Left lung (tissue), 10 donors: ENCODE results near the gene MYT1. TPM values are rescaled to one million over a fixed set of nuclear protein-coding genes. Genes with fewer than 3 reads are reported as not detected.

Source experiments
- ATAC-seq: fragments of 200-7000 bp; cut with Tn5 transposase; one replicate; pipeline ENCODE4 v1.9.1; 2020; ENCODE audit warnings: moderate library complexity
- DNase-seq, 4 donors: peaks; one replicate each; pipeline ENCODE4 v3.0.0-alpha.2; 2013 to 2020
- H3K27ac ChIP-seq, 2 donors: fragments of 200-600 bp; sonication (generic) in 1 of 2; one replicate each; pipeline versions ENCODE4 v1.5.0 to v1.8.0; 2020 to 2021
- H3K27me3 ChIP-seq, 2 donors: fragments of 200-600 bp; sonication (generic) in 1 of 2; one replicate each; pipeline versions ENCODE4 v1.5.0 to v1.8.0; 2020 to 2021
- H3K36me3 ChIP-seq, 2 donors: fragments of 200-600 bp; sonication (generic) in 1 of 2; one replicate each; pipeline versions ENCODE4 v1.5.0 to v1.8.0; 2020 to 2021
- H3K4me1 ChIP-seq, 2 donors: fragments of 200-600 bp; one replicate each; pipeline ENCODE4 v1.8.0; 2021
- H3K4me3 ChIP-seq, 2 donors: fragments of 200-600 bp; sonication (generic) in 1 of 2; one replicate each; pipeline versions ENCODE4 v1.5.0 to v1.8.0; 2020 to 2021; ENCODE audit warnings: mild to moderate bottlenecking in 1 of 2
- H3K9me3 ChIP-seq, 2 donors: fragments of 200-600 bp; sonication (generic) in 1 of 2; one replicate each; pipeline versions ENCODE4 v1.5.0 to v1.8.0; 2020 to 2021
- intact Hi-C, 2 donors: fragments of 100-400 bp; cut with DNase I; formaldehyde crosslinking; loops; one replicate each; pipeline versions ENCODE4 v1.11.2 to v1.14.2; 2022
- polyA plus RNA-seq, 6 donors: library from polyadenylated mRNA; unstranded; fragments of 120-200 nt; gene quantifications; one replicate each; pipeline ENCODE4 v1.2.1, GENCODE V29; 2013; ENCODE audit not compliant: insufficient read length in 6 of 6
- total RNA-seq, 2 donors: library from RNA; stranded (reverse); fragmentation: NEBNext Ultra II Directional; extraction: Animal tissue kit (Norgen Biotek cat#: 25700); gene quantifications; one replicate each; pipeline ENCODE4 v1.2.1, GENCODE V29; 2021
- TF ChIP-seq, protein P1 (sequence below), 2 donors: fragments of 200-600 bp; sonication (generic) in 1 of 2; IDR thresholded peaks; one replicate each; pipeline versions ENCODE4 v1.5.0 to v1.8.0; 2021; ENCODE audit warnings: antibody characterized with exemption in 2 of 2
- donor health status: DM: no; HTN: yes; CAD: no.
- donor health status: DM: no; HTN: no; CAD: no.

The MYT1 gene
- total and polyA plus RNA-seq, 8 donors, result 0.26 to 0.42 (median 0.32) TPM; not detected in 2

GRCh38 chr20:64216910-64217309, 52.7 kb downstream of the MYT1 start:
- Histone ChIP-seq H3K27me3 (peaks cover 0 to 9% of the 10 kb centered on the region in 2 donors), H3K9me3 (no peaks in the 10 kb centered on the region), H3K4me3 (no peak overlapping the region), H3K4me1 (peaks cover 3% of the 10 kb centered on the region in 2 donors), H3K27ac (no peak overlapping the region), H3K36me3 (no peaks in the 10 kb centered on the region)
- TF ChIP-seq, protein P1, sequence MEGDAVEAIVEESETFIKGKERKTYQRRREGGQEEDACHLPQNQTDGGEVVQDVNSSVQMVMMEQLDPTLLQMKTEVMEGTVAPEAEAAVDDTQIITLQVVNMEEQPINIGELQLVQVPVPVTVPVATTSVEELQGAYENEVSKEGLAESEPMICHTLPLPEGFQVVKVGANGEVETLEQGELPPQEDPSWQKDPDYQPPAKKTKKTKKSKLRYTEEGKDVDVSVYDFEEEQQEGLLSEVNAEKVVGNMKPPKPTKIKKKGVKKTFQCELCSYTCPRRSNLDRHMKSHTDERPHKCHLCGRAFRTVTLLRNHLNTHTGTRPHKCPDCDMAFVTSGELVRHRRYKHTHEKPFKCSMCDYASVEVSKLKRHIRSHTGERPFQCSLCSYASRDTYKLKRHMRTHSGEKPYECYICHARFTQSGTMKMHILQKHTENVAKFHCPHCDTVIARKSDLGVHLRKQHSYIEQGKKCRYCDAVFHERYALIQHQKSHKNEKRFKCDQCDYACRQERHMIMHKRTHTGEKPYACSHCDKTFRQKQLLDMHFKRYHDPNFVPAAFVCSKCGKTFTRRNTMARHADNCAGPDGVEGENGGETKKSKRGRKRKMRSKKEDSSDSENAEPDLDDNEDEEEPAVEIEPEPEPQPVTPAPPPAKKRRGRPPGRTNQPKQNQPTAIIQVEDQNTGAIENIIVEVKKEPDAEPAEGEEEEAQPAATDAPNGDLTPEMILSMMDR (IDR thresholded peaks at IDR 0.05), result no peak
- ATAC-seq, result no peak
- intact Hi-C loops, result no loop called here
- no peak for DNase-seq

DNA sequence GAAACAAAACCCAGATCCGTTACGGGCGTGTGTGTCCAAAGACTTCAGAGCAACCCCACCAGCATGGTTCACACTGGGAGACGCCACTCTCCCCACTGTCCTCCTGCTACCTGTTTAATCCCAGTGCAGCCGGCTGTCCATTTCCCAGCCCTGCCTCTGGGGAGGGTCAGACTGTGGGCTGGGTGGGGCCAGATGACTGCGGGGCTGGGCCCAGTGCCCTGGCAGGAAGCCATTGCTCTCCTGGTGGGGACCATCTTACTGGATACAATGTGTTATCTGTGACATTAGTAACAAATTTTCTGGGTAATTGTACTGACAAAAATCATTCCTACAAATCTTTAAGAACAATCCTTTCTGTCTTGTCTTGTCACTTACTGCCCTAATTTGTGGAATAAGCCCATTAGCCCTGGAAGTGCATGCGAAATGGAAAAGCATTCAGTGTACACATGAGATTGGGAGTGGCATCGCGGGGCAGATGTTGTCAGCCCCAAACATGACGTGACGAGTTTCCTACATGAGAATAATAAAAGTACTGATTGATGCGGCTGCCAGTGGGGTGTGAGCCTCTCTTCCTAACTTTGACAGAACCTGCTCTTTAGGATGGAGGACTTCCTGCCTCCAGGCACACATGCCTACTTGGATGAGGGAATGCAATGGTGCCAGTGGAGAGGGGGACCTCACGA, 53.4 kb downstream of the MYT1 start:
- H3K27ac ChIP-seq, result no peak overlapping the region
- no peak overlapping the region for H3K4me3 ChIP-seq
- DNase-seq (no peak), ATAC-seq (no peak)
- H3K36me3 ChIP-seq, result no peaks in the 10 kb centered on the region
- intact Hi-C loops, result no loop called here
- no peaks in the 10 kb centered on the region for H3K9me3 ChIP-seq
- TF ChIP-seq, protein P1 (IDR thresholded peaks at IDR 0.05), result no peak
- peaks cover 0 to 9% of the 10 kb centered on the region in 2 donors for H3K27me3 ChIP-seq
- H3K4me1 ChIP-seq, result peaks cover 2 to 3% of the 10 kb centered on the region in 2 donors

DNA sequence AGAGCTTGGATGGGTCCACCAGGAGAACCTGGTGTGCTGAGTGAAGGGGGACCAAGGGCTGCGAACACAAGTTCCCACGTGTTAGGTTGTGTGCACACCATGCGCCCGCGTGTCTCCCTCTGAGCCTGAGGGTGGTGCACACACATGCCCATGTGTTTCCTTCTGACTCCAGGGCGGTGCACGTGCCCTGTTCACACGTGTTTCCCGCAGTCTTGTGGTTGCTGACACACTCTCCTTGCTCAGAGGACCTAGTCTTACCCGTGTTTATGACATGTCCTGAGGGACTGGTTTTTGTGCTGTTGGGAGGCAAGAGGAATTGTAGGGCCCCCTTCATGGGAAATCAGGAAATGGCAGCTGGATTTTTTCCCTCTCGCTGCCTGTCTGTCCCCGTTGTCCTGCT, 55.0 kb downstream of the MYT1 start:
- DNase-seq (peak in 1 of 4 donors; percentile 65), ATAC-seq (no peak)
- H3K4me1 ChIP-seq, result peaks cover 0 to 17% of the 10 kb centered on the region in 2 donors
- no peaks in the 10 kb centered on the region for H3K9me3 ChIP-seq
- no peaks in the 10 kb centered on the region for H3K36me3 ChIP-seq
- H3K27me3 ChIP-seq, result peaks cover 0 to 9% of the 10 kb centered on the region in 2 donors
- no peak overlapping the region for H3K4me3 ChIP-seq
- intact Hi-C loops, result no loop called here
- TF ChIP-seq, protein P1 (IDR thresholded peaks at IDR 0.05), result no peak
- no peak overlapping the region for H3K27ac ChIP-seq

DNA sequence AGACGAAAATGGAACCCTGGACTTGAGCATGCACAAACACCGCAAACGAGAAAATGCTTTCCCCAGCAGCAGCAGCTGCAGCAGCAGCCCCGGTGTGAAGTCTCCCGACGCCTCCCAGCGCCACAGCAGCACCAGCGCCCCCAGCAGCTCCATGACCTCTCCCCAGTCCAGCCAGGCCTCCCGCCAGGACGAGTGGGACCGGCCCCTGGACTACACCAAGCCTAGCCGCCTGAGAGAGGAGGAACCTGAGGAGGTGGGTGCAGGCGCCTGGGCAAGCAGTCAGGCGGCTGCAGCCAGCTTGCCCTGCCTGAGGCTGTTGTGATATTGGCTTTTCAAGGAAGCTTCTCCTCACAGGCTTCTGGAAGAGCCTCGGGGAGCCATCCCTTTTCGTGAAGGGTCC, 55.5 kb downstream of the MYT1 start:
- no peak overlapping the region for H3K27ac ChIP-seq
- no peak overlapping the region for H3K4me3 ChIP-seq
- TF ChIP-seq, protein P1 (IDR thresholded peaks at IDR 0.05), result no peak
- peaks cover 0 to 9% of the 10 kb centered on the region in 2 donors for H3K27me3 ChIP-seq
- intact Hi-C loops, result no loop called here
- no peaks in the 10 kb centered on the region for H3K36me3 ChIP-seq
- H3K4me1 ChIP-seq, result peaks cover 0 to 17% of the 10 kb centered on the region in 2 donors
- H3K9me3 ChIP-seq, result no peaks in the 10 kb centered on the region
- ATAC-seq (no peak), DNase-seq (peak in 1 of 4 donors; percentile 67)

GRCh38 chr20:64220420-64220819, 56.2 kb downstream of the MYT1 start:
- DNase-seq (no peak), ATAC-seq (no peak)
- no peaks in the 10 kb centered on the region for H3K9me3 ChIP-seq
- intact Hi-C loops, result no loop called here
- H3K27ac ChIP-seq, result no peak overlapping the region
- no peaks in the 10 kb centered on the region for H3K36me3 ChIP-seq
- no peak overlapping the region for H3K4me3 ChIP-seq
- peaks cover 0 to 17% of the 10 kb centered on the region in 2 donors for H3K4me1 ChIP-seq
- H3K27me3 ChIP-seq, result peaks cover 0 to 9% of the 10 kb centered on the region in 2 donors
- TF ChIP-seq, protein P1 (IDR thresholded peaks at IDR 0.05), result no peak
